NCI-H510A (cell line): ENCODE measurements around the gene GJC3.
A peak's percentile ranks its signal among the peaks of the same experiment; 100 is the strongest.
"Not testable (repeated sequence)": the region's sequence is repeated elsewhere in the genome, so short reads cannot be mapped to it uniquely, and the experiment has no call there.

Source experiments
- DNase-seq: peaks from one replicate; lab custom pipeline; 2025; lab: John Stamatoyannopoulos, UW

GJC3 gene

GRCh38 chr7:99928994-99929729, at the start of gene GJC3:
Gene GJC3, minus strand, starts transcription at chr7:99929620. Its CDS starts 0 bp downstream, at chr7:99929620.
- DNase-seq = peak; percentile 9

GRCh38 chr7:99976626-99977025, 47.2 kb upstream of the GJC3 start:
- DNase-seq = no peak

GRCh38 chr7:99975782-99976521, 46.5 kb upstream of the GJC3 start, which contains the start of gene AZGP1:
Gene AZGP1, minus strand, starts transcription at chr7:99976031. Its CDS starts 11 bp downstream, at chr7:99976020.
- DNase-seq = no peak

- no peak for DNase-seq
Observed at GRCh38 chr7:99974681-99975080, 45.3 kb upstream of the GJC3 start.

- DNase-seq = not testable (repeated sequence)
Observed at GRCh38 chr7:99973817-99974216, 44.4 kb upstream of the GJC3 start.

- no peak for DNase-seq
Observed at GRCh38 chr7:99971242-99971641, 41.8 kb upstream of the GJC3 start.

- DNase-seq = not testable (repeated sequence)
Observed at GRCh38 chr7:99969813-99970212, 40.4 kb upstream of the GJC3 start.

- DNase-seq = no peak
Observed at GRCh38 chr7:99969298-99969697, 39.9 kb upstream of the GJC3 start.

- DNase-seq = no peak
Observed at GRCh38 chr7:99958564-99959227, 29.3 kb upstream of the GJC3 start.

GRCh38 chr7:99955247-99955646, 25.8 kb upstream of the GJC3 start:
- no peak for DNase-seq

- DNase-seq = not testable (repeated sequence)
Observed at GRCh38 chr7:99954643-99955042, 25.2 kb upstream of the GJC3 start.

GRCh38 chr7:99953649-99954048, 24.2 kb upstream of the GJC3 start:
- no peak for DNase-seq

- DNase-seq = not testable (repeated sequence)
Observed at GRCh38 chr7:99952649-99953048, 23.2 kb upstream of the GJC3 start.

GRCh38 chr7:99950819-99951218, 21.4 kb upstream of the GJC3 start:
- not testable (repeated sequence) for DNase-seq

GRCh38 chr7:99949645-99950228, 20.3 kb upstream of the GJC3 start:
- no peak for DNase-seq

GRCh38 chr7:99947608-99948007, 18.2 kb upstream of the GJC3 start:
- no peak for DNase-seq

- DNase-seq = no peak
Observed at GRCh38 chr7:99944497-99945070, 15.2 kb upstream of the GJC3 start.

- no peak for DNase-seq
Observed at GRCh38 chr7:99943641-99944496, 14.4 kb upstream of the GJC3 start.

- no peak for DNase-seq
Observed at GRCh38 chr7:99938296-99938695, 8.9 kb upstream of the GJC3 start.

GRCh38 chr7:99935009-99935408, 5.6 kb upstream of the GJC3 start:
- DNase-seq = not testable (repeated sequence)

GRCh38 chr7:99930376-99930775, 956 bp upstream of the GJC3 start:
- DNase-seq = no peak
